Duodenal mucosa (tissue), 2 donors: Measurements from ENCODE around the gene AACS.

Experiments used
- H3K27ac ChIP-seq: one replicate; pipeline ENCODE4 v1.7.0; 2013; ENCODE audit warnings: low read depth, low read length
- H3K27me3 ChIP-seq, 2 donors: one replicate each; pipeline ENCODE4 v1.7.0; 2013; ENCODE audit warnings: low read length in 2 of 2, control low read depth in 1 of 2; ENCODE audit not compliant: insufficient read depth in 2 of 2, control insufficient read depth in 1 of 2
- H3K36me3 ChIP-seq, 2 donors: one replicate each; pipeline ENCODE4 v1.7.0; 2013; ENCODE audit warnings: low read length in 2 of 2, control low read depth in 1 of 2; ENCODE audit not compliant: insufficient read depth in 2 of 2, control insufficient read depth in 1 of 2
- H3K4me1 ChIP-seq, 2 donors: one replicate each; pipeline ENCODE4 v1.7.0; 2013; ENCODE audit warnings: low read length in 2 of 2, control low read depth in 1 of 2; ENCODE audit not compliant: insufficient read depth in 2 of 2, control insufficient read depth in 1 of 2
- H3K4me3 ChIP-seq, 2 donors: one replicate each; pipeline ENCODE4 v1.7.0; 2013; ENCODE audit warnings: low read length in 2 of 2, low read depth in 1 of 2
- H3K9ac ChIP-seq, 2 donors: one replicate each; pipeline ENCODE4 v1.7.0; 2013; ENCODE audit warnings: low read length in 2 of 2, low read depth in 1 of 2
- H3K9me3 ChIP-seq, 2 donors: one replicate each; pipeline ENCODE4 v1.7.0; 2013; ENCODE audit warnings: low read length in 2 of 2, control low read depth in 1 of 2; ENCODE audit not compliant: control insufficient read depth in 1 of 2

The AACS gene

DNA sequence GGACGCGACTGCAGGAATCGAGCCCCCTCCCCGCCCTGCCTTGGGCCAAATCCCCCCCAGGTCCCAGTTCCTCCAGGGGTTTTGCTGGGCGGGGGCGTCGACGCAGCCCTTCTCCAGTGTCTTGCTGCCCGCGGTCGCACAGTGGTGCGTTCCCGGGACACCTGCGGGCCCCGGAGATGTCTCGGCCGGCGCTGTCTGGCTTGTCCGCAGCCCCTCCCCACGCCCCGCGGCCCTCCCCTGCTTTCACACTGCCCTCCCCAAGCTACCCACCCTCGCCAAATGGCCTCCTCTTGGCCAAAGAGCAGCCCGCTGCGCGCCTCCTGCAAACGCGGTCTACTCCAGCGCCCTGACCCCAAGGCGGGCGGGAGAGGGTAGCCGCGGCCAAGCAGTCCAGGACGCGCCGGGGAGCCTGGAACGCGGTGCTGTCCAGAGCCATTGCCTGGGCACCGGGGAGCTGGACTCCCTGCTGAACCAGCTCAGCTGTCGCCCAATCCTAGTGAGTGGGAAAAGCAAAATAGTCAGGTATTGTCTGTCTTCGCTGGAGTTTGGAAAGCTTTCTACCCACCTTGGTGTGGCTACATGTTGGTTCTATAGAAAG, 122.0 kb downstream of the AACS start:
- H3K27me3 ChIP-seq: peaks cover 47 to 61% of the 10 kb centered on the region in 2 donors
- no peaks in the 10 kb centered on the region for H3K36me3 ChIP-seq
- H3K4me3 ChIP-seq: no peak overlapping the region
- H3K4me1 ChIP-seq: peaks cover 0 to 15% of the 10 kb centered on the region in 2 donors
- no peaks in the 10 kb centered on the region for H3K9me3 ChIP-seq
- no peak overlapping the region for H3K27ac ChIP-seq
- no peak overlapping the region for H3K9ac ChIP-seq

DNA sequence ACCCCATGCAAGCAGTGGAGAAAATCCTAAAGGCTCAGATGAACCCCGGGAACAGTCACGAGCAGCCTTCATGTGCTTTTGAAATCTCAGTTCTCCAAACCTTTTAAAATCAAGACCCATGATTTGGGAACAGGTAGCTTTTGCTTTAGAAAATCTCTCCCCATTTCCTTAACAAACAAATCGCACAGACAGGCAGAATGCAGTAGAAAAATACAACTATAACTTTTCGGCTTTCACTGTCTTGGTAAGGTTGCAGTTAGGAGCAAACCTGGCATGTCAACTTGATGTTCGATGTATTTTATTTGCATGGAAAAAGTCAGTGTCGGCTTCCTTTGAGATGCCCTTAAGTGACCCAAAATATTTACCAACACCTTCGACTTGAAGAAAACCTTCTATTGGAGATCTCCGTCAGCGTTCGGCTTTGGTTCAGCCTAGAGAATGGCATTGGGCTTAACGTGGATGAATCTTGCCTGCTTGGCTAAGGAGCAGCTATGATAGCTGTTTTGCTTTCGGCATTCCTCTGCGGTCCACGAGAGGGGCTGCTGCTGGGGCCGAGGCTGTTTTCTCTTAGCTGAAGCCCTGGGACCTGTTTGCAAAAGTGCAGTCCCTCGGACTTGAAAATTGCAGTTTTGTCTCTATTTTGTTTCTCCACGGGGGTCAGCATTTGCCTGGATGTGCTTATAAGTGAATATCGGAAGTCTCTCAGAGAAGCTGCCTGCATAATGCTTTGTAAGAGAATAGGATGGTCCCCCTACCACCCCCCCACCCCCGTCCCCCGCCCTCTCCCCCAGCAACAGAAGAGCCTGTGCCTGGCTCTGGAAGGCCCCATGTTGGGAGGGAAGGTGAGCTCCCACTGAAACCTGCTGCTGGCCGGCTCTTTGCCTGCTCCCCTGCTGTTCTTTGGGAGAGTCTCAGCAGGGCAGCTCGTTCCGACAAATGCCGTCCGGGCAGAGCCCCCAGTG, 122.8 kb downstream of the AACS start:
- no peaks in the 10 kb centered on the region for H3K9me3 ChIP-seq
- no peaks in the 10 kb centered on the region for H3K36me3 ChIP-seq
- H3K27ac ChIP-seq: no peak overlapping the region
- H3K9ac ChIP-seq: no peak overlapping the region
- H3K27me3 ChIP-seq: peaks cover 50 to 67% of the 10 kb centered on the region in 2 donors
- no peak overlapping the region for H3K4me3 ChIP-seq
- peaks cover 0 to 15% of the 10 kb centered on the region in 2 donors for H3K4me1 ChIP-seq

DNA sequence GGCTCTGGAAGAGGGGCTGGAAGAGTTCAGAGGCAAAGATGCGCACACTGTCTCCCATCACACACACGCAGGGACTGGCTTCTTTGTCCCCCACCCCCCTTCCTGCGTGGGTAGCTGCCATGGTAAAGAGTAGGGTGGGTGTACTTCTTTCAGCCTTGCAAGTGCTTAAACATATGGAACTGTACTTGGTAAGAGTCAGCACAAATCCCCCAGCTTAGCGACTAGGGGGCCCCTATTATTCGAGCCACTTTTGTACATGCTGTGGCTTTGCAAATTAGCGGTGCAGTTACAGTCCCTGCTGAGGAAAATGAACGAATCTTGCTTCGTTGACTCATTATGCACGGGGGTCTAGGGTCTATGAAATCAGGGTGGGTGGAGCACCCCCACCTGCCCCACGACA, 123.8 kb downstream of the AACS start:
- no peak overlapping the region for H3K27ac ChIP-seq
- H3K9me3 ChIP-seq: no peaks in the 10 kb centered on the region
- H3K4me1 ChIP-seq: peaks cover 0 to 10% of the 10 kb centered on the region in 2 donors
- H3K9ac ChIP-seq: no peak overlapping the region
- H3K36me3 ChIP-seq: no peaks in the 10 kb centered on the region
- no peak overlapping the region for H3K4me3 ChIP-seq
- H3K27me3 ChIP-seq: peaks cover 50 to 72% of the 10 kb centered on the region in 2 donors

DNA sequence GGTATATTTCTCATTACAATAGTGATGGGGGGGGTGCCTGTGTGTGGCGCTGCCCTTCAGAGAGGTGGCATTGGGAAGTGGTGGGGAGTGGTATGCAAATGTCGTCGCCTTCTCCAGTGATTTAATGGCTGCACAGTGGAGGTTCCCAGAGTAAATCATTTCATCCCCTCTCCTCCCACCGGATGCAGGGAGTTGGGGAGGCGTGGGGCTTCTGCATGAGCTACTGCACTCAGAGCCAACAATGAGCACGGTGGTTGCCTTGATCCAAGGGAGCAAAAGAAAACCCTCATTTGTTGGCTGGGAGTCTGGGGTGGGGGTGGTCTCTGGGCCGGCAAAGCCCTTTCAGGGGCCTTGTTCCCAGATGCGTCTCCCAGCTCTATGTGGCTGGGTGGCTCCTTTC, 124.3 kb downstream of the AACS start:
- Histone ChIP-seq H3K27ac (no peak overlapping the region), H3K27me3 (peaks cover 49 to 72% of the 10 kb centered on the region in 2 donors)

DNA sequence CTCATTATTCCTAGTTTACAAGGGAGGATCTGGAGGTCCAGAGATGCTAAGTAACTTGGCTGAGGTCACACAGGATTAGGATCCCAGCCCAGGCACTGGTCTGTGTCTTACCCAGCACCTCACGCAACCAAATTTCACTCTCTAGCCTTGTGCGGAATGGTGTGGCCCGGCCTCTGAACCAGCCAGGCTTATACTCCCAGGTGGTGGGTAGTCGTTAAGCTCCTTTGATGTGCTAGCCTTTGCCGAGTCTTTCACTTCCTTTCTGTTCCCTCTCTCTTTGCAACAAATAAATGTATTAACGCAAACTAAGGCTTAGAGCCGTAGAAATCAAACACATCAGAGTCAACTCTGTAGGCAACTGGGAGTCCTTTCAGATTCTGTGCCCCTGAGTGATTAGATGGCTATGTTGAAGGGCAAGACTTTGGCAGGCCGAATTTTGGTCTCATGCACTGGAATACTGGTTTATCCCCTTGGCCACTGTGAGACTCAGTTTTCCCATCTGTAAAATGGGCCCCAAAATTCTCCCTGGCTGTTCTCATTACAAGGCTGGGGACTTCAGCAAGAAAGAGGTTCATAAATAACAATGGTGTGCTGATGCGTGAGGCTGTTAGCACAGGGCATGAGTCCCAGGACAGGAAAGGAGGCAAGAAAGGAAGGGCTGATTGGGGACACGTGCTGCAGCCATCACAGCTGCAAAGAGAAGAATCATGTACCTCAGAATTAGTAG, 126.3 kb downstream of the AACS start:
- no peak overlapping the region for H3K9ac ChIP-seq
- H3K4me3 ChIP-seq: no peak overlapping the region
- no peaks in the 10 kb centered on the region for H3K9me3 ChIP-seq
- H3K36me3 ChIP-seq: no peaks in the 10 kb centered on the region
- H3K27me3 ChIP-seq: peaks cover 46 to 65% of the 10 kb centered on the region in 2 donors
- H3K27ac ChIP-seq: no peak overlapping the region
- peaks cover 0 to 5% of the 10 kb centered on the region in 2 donors for H3K4me1 ChIP-seq

More for the DNA sequence above, 124.3 kb downstream of the AACS start:
- H3K4me3 ChIP-seq: no peak overlapping the region
- peaks cover 0 to 10% of the 10 kb centered on the region in 2 donors for H3K4me1 ChIP-seq
- H3K9me3 ChIP-seq: no peaks in the 10 kb centered on the region
- no peaks in the 10 kb centered on the region for H3K36me3 ChIP-seq
- no peak overlapping the region for H3K9ac ChIP-seq

DNA sequence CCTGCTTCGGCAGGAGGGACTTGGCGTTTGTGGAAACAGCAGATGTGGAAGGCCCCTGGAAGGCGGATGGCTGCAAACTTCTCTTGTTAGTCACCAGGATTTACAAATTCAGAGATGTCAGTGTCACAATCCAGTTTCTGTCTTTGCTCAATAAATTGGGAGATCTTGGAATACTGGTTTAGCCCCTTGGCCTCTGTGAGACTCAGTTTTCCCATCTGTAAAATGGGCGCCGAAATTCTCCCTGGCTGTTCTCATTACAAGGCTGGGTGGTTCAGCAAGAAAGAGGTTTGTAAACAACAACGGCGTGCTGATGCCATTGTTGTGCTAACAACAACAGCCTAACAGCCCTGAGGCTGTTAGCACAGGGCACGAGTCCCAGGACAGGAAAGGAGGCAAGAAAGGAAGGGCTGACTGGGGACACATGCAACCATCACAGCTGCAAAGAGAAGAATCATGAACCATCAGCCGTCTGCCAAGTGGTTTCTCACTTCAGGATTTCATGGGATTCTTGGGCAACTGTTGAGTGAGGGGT, 127.5 kb downstream of the AACS start:
- H3K4me1 ChIP-seq: peaks cover 0 to under 1% of the 10 kb centered on the region in 2 donors
- H3K9ac ChIP-seq: no peak overlapping the region
- no peak overlapping the region for H3K27ac ChIP-seq
- H3K36me3 ChIP-seq: no peaks in the 10 kb centered on the region
- H3K4me3 ChIP-seq: no peak overlapping the region
- no peaks in the 10 kb centered on the region for H3K9me3 ChIP-seq
- H3K27me3 ChIP-seq: peaks cover 39 to 55% of the 10 kb centered on the region in 2 donors
